HG03432 (cell line): Measurements from ENCODE around the gene AIDA.

Source experiments
- ATAC-seq: cut with Tn5 transposase; IDR thresholded peaks from one replicate; pipeline ENCODE4 v1.9.1; 2021; ENCODE audit warnings: mild to moderate bottlenecking, moderate library complexity; ENCODE audit not compliant: unreplicated experiment

AIDA gene

GRCh38 chr1:222653178-222653827 lies 59.0 kb downstream of the AIDA start:
- ATAC-seq: peak; percentile 69

DNA sequence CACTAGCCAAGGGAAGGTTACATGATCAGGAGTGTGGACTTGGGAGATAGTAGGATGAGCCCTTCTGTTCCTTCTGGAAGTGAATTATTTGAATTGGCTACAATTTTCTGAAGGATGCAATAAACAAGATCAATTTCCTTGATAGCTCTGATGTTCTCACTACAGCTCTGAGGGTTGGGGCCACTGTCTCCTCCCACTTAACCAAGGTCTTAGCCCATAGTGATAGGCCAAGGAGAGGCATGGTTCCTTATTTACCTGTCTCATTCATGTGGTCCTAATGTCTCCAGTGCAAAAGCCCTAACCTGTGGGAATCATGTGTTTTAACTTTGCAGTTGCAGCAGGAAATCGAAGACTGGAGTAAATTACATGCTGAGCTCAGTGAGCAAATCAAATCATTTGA lies 59.6 kb downstream of the AIDA start:
- ATAC-seq: no peak

- ATAC-seq: no peak
Observed at GRCh38 chr1:222644636-222644980, 67.7 kb downstream of the AIDA start.

DNA sequence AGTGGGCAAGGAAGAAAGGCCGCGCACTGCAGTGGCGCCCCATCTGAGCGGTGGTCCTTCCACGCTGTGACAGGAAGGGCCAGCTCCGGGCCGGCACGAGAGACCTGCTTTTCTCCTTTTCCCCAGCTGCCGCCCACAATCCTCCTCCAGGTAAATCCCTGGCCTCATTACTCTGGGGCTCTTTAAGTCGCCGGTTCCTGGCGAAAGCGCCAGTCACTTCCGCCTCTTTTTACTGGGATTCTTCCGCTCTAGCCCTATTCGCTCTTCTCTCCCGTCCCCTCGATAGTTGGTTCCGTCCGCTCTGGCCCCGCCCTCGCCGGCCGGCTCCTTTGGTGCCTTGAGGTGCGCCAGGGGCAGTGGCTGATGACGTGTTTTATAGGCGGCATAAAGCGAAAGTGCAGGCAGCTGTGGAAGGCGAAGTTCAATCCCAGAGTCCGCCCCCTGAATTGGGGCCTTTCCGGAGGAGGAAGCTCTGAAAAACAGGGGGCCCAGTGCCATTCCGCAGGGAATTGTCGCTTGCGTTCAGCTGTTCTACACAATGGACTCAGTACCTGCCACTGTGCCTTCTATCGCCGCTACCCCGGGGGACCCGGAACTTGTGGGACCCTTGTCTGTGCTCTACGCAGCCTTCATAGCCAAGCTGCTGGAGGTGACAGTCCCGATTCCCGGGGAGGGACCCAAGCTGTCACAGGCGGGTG lies 68.2 kb downstream of the AIDA start:
- peak; percentile 99 for ATAC-seq

DNA sequence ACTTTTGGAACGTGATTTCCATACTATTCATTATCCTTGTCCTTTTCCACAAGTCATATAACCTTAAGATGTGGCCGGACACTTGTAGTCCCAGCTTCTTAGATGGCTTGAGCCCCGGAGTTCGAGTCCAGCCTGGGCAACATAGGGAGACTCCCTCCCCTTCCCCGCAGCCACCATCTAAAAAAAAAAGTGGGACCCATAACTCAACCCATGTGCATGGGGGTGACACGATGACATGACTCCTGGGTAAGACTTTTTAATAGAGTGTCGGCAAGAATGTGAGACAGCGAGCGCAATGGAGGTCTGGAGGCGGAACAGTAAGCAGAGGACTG lies 68.7 kb downstream of the AIDA start:
- no peak for ATAC-seq

DNA sequence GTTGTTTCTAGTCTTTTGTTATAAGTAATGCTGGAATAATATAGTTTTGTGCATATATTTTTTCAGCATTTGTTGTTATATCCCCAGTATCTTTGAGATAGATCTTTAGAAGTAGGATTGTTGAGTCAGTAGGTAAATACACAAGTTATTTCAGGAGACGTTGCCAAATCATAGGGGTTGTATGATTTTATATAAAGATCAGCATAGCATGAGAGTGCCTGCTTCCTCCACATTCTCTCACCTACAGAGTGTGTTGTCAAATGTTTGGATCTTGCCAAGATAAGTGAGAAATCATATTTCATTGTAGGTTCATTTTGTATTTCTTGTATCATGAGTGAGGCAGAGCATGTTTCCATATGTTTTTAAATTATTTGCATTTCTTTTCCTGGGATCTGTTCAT lies 69.8 kb downstream of the AIDA start:
- no peak for ATAC-seq

GRCh38 chr1:222641269-222641948 lies 70.9 kb downstream of the AIDA start:
- ATAC-seq: no peak

GRCh38 chr1:222634180-222635013 lies 77.9 kb downstream of the AIDA start:
- peak; percentile 94 for ATAC-seq

GRCh38 chr1:222632749-222633148 lies 79.5 kb downstream of the AIDA start:
- no peak for ATAC-seq

- ATAC-seq: no peak
Observed at GRCh38 chr1:222631611-222632208, 80.6 kb downstream of the AIDA start.

DNA sequence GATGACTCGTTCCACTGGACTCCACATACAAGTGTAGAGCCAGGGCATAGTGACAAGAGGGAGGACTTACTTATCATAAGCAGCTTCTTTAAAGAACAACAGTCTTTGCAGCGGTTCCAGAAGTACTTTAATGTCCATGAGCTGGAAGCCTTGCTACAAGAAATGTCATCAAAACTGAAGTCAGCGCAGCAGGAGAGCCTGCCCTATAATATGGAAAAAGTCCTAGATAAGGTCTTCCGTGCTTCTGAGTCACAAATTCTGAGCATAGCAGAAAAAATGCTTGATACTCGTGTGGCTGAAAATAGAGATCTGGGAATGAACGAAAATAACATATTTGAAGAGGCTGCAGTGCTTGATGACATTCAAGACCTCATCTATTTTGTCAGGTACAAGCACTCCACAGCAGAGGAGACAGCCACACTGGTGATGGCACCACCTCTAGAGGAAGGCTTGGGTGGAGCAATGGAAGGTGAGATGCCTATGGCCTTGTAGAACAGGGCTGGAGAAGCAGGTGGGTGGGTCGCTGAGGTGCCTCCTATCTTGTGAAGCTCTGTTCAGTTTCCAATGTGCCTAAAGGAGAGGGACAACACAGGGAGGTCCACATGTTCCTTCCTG lies 82.3 kb downstream of the AIDA start:
- no peak for ATAC-seq

DNA sequence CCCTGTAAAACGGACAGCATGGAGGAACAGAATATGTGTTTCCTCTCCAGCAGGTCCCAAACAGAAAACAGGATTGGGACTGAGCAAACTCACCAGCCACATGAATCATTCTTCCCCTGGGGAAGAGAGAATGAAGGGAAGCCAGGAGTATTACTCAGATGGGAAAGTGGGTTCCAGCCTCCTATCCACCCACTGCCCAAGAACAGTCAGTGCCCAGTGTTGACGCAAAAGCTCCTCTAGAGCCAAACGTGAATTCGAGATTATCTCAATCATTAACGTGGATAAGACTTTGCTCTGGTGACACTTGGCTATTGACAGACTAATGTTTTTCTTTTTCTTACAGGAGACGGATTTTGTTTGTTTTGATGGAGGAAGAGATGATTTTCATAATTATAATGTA lies 85.1 kb downstream of the AIDA start:
- ATAC-seq: no peak

- no peak for ATAC-seq
Observed at GRCh38 chr1:222624214-222624613, 88.1 kb downstream of the AIDA start.

DNA sequence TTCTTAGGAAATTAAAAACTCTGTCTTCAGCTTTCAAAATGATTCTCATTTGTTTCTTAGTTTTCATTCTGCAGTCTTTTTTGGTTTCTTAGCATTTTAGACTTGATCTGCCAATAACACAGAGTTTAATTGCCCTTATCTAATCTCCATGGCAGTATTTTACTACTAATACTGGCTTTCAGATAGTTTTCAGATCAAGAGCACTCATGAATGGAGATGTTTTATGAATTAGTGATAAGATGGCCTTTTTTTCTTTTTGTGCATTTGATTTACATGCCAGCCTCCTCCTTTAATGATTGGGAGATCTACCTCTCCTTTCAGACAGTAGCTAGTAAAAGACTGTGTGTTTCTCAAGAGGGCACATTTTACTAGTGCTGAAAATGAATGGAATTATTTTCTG lies 88.8 kb downstream of the AIDA start:
- ATAC-seq: no peak

DNA sequence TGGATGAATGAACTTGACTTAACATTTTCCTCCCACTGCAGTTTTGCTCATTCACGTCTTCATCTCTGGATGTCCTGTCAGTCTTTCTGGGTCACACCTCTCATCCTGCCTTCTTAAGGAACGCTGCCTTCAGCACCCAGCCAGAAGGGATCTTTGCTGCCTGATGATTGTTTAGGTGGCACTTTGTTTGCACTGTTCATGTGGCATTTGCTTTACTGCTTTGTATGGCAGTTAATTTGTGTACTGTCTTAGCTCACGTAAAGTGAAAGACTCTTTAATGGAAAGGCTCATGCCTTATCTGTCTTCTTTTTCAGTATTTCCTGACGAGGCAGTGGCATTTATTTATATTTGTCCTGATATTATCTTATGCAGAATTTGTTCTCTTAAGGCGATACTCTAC lies 89.5 kb downstream of the AIDA start:
- ATAC-seq: no peak

DNA sequence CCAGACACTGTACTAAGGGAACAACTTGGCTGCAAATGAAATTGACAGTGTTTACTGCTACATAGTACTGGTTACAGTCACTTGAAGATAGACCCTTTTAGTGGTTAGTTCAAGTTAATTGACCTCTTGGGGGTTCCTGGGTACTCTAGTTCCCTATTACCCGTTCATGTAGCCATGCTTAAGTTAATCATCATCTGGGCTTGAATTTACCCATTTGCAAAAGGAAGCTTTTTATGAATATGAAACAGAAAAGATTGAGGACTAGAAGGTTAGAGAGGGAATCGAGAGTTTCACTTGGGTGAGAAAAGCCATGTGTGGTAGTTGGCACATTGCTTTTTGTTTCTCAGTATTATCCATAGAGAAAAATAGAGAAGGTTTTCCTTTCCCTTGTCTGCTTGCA lies 91.7 kb downstream of the AIDA start:
- peak; percentile 32 for ATAC-seq

GRCh38 chr1:222618880-222619596 lies 93.3 kb downstream of the AIDA start:
- ATAC-seq: no peak
